HepG2 (cell line): ENCODE measurements around the gene ARHGEF39. TPM values are rescaled to one million over a fixed set of nuclear protein-coding genes. Genes with fewer than 3 reads are reported as not detected.

Source experiments
- BHLHE40 ChIP-seq: IDR thresholded peaks from 2 replicates; pipeline ENCODE4 v1.6.1; 2011; ENCODE audit warnings: low read length, improper control_type of control experiment
- FOXK1 ChIP-seq: sonication (generic); formaldehyde crosslinking; IDR thresholded peaks from 2 replicates; pipeline ENCODE4 v1.4.0; 2020; ENCODE audit warnings: low read depth, missing genetic modification reagents, borderline replicate concordance
- HNRNPLL ChIP-seq: fragments of 200-400 bp; formaldehyde crosslinking; IDR thresholded peaks from 2 replicates; pipeline ENCODE4 v1.6.1; 2017; ENCODE audit warnings: mild to moderate bottlenecking, low read depth, low read length; ENCODE audit not compliant: poor library complexity, severe bottlenecking
- KLF11 ChIP-seq: IDR thresholded peaks from 2 replicates; pipeline ENCODE4 v1.6.1; 2016; ENCODE audit warnings: missing compliant biosample characterization
- NFRKB ChIP-seq: fragments of 450-650 bp; IDR thresholded peaks from 2 replicates; pipeline ENCODE4 v1.6.1; 2017
- PAF1 ChIP-seq: IDR thresholded peaks from 2 replicates; pipeline ENCODE4 v1.6.1; 2016; ENCODE audit warnings: missing genetic modification reagents, missing compliant biosample characterization
- SMARCE1 ChIP-seq: fragments of 450-650 bp; IDR thresholded peaks from 2 replicates; pipeline ENCODE4 v1.6.1; 2017; ENCODE audit warnings: borderline replicate concordance
- SNRNP70 ChIP-seq: fragments of 200-400 bp; formaldehyde crosslinking; IDR thresholded peaks from 2 replicates; pipeline ENCODE4 v1.6.1; 2017; ENCODE audit warnings: mild to moderate bottlenecking, low read depth, low read length, moderate library complexity
- SP1 ChIP-seq, 2 experiments: fragments of 450-650 bp in 1 of 2; sonication (generic) in 1 of 2; formaldehyde crosslinking in 1 of 2; IDR thresholded peaks; 2 replicates each; pipeline versions ENCODE4 v1.4.0 to v1.6.1; 2016 to 2020; ENCODE audit warnings: missing genetic modification reagents in 1 of 2
- ZNF160 ChIP-seq: sonication (generic); formaldehyde crosslinking; IDR thresholded peaks from 2 replicates; pipeline ENCODE4 v1.8.0; 2022; ENCODE audit warnings: mild to moderate bottlenecking, inconsistent platforms, missing genetic modification reagents
- ZNF256 ChIP-seq: sonication (generic); formaldehyde crosslinking; conservative IDR thresholded peaks from 2 replicates; pipeline ENCODE4 v1.4.0; 2020; ENCODE audit warnings: missing genetic modification reagents
- ZNF549 ChIP-seq: sonication (generic); formaldehyde crosslinking; IDR thresholded peaks from 2 replicates; pipeline ENCODE4 v1.5.0; 2020; ENCODE audit warnings: missing genetic modification reagents
- ZNF713 ChIP-seq: sonication (generic); formaldehyde crosslinking; IDR thresholded peaks from 2 replicates; pipeline ENCODE4 v1.4.0; 2020; ENCODE audit warnings: mild to moderate bottlenecking, missing genetic modification reagents
- ZNF772 ChIP-seq: sonication (generic); formaldehyde crosslinking; IDR thresholded peaks from 2 replicates; pipeline ENCODE4 v1.5.0; 2020; ENCODE audit warnings: mild to moderate bottlenecking, missing genetic modification reagents
- ZNF781 ChIP-seq: sonication (generic); formaldehyde crosslinking; IDR thresholded peaks from 2 replicates; pipeline ENCODE4 v1.5.1; 2020; ENCODE audit warnings: borderline replicate concordance, mild to moderate bottlenecking, missing genetic modification reagents; ENCODE audit errors: not compliant biosample characterization
- polyA plus RNA-seq, 8 experiments: library from polyadenylated mRNA; depleted of rRNA in 3 of 8; stranded (reverse) in 7 of 8; unstranded in 1 of 8; fragments of >200 nt; fragmentation: Illumina TruSeq in 4 of 8; extraction: Trizol in 4 of 8; gene quantifications; 2 replicates each; pipeline versions ENCODE4 v1.2.1 to v1.2.3, GENCODE V29; 2011 to 2016; ENCODE audit warnings: low read depth in 4 of 8, missing spikeins in 1 of 8, mixed read lengths in 1 of 8; ENCODE audit not compliant: insufficient read depth in 1 of 8
- total RNA-seq, 5 experiments: library from RNA; depleted of rRNA; stranded (reverse); fragments of >200 nt; fragmentation: Illumina TruSeq; extraction: Trizol; gene quantifications; 2 replicates each; pipeline ENCODE4 v1.2.3, GENCODE V29; 2016; ENCODE audit warnings: low read depth in 1 of 5
- TF ChIP-seq, protein P1 (sequence below): sonication (generic); formaldehyde crosslinking; IDR thresholded peaks from 2 replicates; pipeline ENCODE4 v1.4.0; 2020; ENCODE audit warnings: mild to moderate bottlenecking, missing genetic modification reagents
- TF ChIP-seq, protein P2 (sequence below): sonication (generic); formaldehyde crosslinking; IDR thresholded peaks from 2 replicates; pipeline ENCODE4 v1.8.0; 2022; ENCODE audit warnings: low read depth, missing genetic modification reagents
- TF ChIP-seq, protein P3 (sequence below), 2 experiments: IDR thresholded peaks; 2 replicates each; pipeline ENCODE4 v1.6.1; 2011 to 2012; ENCODE audit warnings: low read length in 2 of 2, borderline replicate concordance in 1 of 2, low read depth in 1 of 2, mild to moderate bottlenecking in 1 of 2, moderate library complexity in 1 of 2
- TF ChIP-seq, protein P4 (sequence below): IDR thresholded peaks from 2 replicates; pipeline ENCODE4 v1.6.1; 2016; ENCODE audit warnings: control low read depth
- TF ChIP-seq, protein P5 (sequence below): IDR thresholded peaks from 2 replicates; pipeline ENCODE4 v1.6.1; 2016

The ARHGEF39 gene
- total and polyA plus RNA-seq, 2 of the 13 experiments (the other 11 are each of a cell fraction or from before 2014, with no cell fraction given): 11.2 to 12.3 TPM

DNA sequence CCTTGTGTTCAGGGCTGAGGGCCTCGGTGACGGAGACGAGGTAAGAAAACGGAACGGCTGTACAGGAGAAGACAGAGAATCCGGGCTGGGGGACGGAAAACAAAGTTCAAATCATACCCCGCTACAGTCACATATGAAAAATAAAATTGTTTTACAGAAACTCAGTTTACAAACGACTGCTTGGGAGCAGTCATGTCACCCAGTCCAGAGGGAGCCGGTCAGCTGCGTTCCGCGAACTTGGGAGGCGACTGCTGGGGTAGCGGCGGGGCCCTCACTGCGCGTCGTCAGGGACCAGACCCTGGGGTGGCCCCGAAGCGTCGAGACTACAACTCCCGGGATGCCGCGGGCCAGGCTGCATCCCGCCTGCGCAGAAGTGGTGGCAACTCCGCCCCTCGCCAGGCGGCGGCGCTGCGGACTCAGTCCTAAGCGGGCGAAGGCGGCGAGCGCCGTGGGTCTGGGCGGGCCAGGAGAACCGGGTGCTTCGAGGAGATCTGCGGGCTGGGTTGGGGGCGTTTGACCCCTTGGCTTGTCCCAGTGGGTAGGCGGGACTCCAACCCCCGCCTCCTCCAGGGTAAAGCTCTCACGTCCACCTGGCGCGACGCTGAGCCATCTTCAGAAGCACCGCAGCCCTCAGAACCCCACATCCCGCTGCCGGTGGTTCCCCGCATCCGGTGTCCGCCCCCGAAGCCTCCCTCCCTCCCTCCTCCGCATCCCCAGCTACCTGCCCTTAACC lies 18.3 kb downstream of the ARHGEF39 start (continued):
- TF ChIP-seq, protein P1, sequence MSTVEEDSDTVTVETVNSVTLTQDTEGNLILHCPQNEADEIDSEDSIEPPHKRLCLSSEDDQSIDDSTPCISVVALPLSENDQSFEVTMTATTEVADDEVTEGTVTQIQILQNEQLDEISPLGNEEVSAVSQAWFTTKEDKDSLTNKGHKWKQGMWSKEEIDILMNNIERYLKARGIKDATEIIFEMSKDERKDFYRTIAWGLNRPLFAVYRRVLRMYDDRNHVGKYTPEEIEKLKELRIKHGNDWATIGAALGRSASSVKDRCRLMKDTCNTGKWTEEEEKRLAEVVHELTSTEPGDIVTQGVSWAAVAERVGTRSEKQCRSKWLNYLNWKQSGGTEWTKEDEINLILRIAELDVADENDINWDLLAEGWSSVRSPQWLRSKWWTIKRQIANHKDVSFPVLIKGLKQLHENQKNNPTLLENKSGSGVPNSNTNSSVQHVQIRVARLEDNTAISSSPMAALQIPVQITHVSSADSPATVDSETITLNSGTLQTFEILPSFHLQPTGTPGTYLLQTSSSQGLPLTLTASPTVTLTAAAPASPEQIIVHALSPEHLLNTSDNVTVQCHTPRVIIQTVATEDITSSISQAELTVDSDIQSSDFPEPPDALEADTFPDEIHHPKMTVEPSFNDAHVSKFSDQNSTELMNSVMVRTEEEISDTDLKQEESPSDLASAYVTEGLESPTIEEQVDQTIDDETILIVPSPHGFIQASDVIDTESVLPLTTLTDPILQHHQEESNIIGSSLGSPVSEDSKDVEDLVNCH (CRISPR knock-in tag): no peak
- peak; percentile 58 for TF ChIP-seq HNRNPLL
- TF ChIP-seq, protein P2, sequence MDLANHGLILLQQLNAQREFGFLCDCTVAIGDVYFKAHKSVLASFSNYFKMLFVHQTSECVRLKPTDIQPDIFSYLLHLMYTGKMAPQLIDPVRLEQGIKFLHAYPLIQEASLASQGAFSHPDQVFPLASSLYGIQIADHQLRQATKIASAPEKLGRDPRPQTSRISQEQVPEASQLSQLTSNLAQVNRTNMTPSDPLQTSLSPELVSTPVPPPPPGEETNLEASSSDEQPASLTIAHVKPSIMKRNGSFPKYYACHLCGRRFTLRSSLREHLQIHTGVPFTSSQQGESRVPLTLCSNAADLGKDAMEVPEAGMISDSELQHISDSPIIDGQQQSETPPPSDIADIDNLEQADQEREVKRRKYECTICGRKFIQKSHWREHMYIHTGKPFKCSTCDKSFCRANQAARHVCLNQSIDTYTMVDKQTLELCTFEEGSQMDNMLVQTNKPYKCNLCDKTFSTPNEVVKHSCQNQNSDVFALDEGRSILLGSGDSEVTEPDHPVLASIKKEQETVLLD (CRISPR knock-in tag): no peak
- no peak for TF ChIP-seq NFRKB
- TF ChIP-seq, protein P3, sequence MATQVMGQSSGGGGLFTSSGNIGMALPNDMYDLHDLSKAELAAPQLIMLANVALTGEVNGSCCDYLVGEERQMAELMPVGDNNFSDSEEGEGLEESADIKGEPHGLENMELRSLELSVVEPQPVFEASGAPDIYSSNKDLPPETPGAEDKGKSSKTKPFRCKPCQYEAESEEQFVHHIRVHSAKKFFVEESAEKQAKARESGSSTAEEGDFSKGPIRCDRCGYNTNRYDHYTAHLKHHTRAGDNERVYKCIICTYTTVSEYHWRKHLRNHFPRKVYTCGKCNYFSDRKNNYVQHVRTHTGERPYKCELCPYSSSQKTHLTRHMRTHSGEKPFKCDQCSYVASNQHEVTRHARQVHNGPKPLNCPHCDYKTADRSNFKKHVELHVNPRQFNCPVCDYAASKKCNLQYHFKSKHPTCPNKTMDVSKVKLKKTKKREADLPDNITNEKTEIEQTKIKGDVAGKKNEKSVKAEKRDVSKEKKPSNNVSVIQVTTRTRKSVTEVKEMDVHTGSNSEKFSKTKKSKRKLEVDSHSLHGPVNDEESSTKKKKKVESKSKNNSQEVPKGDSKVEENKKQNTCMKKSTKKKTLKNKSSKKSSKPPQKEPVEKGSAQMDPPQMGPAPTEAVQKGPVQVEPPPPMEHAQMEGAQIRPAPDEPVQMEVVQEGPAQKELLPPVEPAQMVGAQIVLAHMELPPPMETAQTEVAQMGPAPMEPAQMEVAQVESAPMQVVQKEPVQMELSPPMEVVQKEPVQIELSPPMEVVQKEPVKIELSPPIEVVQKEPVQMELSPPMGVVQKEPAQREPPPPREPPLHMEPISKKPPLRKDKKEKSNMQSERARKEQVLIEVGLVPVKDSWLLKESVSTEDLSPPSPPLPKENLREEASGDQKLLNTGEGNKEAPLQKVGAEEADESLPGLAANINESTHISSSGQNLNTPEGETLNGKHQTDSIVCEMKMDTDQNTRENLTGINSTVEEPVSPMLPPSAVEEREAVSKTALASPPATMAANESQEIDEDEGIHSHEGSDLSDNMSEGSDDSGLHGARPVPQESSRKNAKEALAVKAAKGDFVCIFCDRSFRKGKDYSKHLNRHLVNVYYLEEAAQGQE (IDR thresholded peaks at IDR 0.05; ENCODE audit: borderline replicate concordance in 1 of 2, low read depth in 1 of 2, low read length in 2 of 2): no peak
- no peak for TF ChIP-seq SMARCE1
- TF ChIP-seq BHLHE40: no peak
- TF ChIP-seq ZNF160 (CRISPR knock-in tag): no peak; the same call in 1 of the 2 replicates
- TF ChIP-seq KLF11 (CRISPR knock-in tag): 0 out of 2 replicates have a peak, but pooled peaks have one; percentile 26
- TF ChIP-seq FOXK1 (CRISPR knock-in tag): peak; percentile 46; the same call in 1 of the 2 replicates
- TF ChIP-seq, protein P4, sequence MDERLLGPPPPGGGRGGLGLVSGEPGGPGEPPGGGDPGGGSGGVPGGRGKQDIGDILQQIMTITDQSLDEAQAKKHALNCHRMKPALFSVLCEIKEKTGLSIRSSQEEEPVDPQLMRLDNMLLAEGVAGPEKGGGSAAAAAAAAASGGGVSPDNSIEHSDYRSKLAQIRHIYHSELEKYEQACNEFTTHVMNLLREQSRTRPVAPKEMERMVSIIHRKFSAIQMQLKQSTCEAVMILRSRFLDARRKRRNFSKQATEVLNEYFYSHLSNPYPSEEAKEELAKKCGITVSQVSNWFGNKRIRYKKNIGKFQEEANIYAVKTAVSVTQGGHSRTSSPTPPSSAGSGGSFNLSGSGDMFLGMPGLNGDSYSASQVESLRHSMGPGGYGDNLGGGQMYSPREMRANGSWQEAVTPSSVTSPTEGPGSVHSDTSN (CRISPR knock-in tag): no peak
- TF ChIP-seq ZNF713 (CRISPR knock-in tag): no peak; the same call in 1 of the 2 replicates
- TF ChIP-seq ZNF772: no peak; the same call in none of the 2 replicates
- no peak for TF ChIP-seq PAF1 (CRISPR knock-in tag)
- TF ChIP-seq SNRNP70: no peak
- TF ChIP-seq, protein P5, sequence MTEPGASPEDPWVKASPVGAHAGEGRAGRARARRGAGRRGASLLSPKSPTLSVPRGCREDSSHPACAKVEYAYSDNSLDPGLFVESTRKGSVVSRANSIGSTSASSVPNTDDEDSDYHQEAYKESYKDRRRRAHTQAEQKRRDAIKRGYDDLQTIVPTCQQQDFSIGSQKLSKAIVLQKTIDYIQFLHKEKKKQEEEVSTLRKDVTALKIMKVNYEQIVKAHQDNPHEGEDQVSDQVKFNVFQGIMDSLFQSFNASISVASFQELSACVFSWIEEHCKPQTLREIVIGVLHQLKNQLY (CRISPR knock-in tag): no peak
- TF ChIP-seq ZNF256 (CRISPR knock-in tag): no peak
- TF ChIP-seq SP1 (IDR thresholded peaks at IDR 0.05): no peak
- TF ChIP-seq SP1 (CRISPR knock-in tag; IDR thresholded peaks at IDR 0.05): no peak
- no peak for TF ChIP-seq ZNF781
- no peak for TF ChIP-seq ZNF549 (CRISPR knock-in tag)
